ENCODE data around the gene STK39.

STK39 gene

DNA sequence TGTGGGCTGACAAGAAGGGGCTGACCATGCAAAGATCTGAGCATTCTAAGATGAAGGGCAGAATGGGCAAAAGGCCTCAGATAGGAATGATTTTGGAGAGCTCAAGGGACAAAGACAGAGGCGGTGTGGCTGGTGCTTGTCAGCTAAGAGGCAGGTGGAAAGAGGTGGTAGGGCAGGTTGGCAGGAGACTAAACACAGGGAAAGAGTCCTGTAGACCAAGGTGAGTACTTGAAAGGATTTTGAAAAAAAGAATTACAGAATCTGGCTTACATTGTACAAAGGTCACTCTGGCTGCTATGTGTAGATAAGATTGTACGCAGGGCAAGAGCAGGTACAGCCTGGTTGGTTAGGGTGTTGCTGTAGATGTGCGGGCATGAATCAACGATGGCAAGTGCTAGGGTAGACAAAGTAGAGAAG, 50.6 kb downstream of the STK39 start:
- in situ Hi-C loops (cut with MboI; ENCODE audit: low pct_unique_long_range_greater_than_20kb, low sequenced_read_pairs, unreplicated experiment) = no loop called here
- no peak for DNase-seq (ENCODE audit: low spot score)
- TF ChIP-seq, protein P1, sequence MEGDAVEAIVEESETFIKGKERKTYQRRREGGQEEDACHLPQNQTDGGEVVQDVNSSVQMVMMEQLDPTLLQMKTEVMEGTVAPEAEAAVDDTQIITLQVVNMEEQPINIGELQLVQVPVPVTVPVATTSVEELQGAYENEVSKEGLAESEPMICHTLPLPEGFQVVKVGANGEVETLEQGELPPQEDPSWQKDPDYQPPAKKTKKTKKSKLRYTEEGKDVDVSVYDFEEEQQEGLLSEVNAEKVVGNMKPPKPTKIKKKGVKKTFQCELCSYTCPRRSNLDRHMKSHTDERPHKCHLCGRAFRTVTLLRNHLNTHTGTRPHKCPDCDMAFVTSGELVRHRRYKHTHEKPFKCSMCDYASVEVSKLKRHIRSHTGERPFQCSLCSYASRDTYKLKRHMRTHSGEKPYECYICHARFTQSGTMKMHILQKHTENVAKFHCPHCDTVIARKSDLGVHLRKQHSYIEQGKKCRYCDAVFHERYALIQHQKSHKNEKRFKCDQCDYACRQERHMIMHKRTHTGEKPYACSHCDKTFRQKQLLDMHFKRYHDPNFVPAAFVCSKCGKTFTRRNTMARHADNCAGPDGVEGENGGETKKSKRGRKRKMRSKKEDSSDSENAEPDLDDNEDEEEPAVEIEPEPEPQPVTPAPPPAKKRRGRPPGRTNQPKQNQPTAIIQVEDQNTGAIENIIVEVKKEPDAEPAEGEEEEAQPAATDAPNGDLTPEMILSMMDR (IDR thresholded peaks at IDR 0.05; ENCODE audit: extremely low read depth, insufficient read depth, missing control alignments) = no peak

DNA sequence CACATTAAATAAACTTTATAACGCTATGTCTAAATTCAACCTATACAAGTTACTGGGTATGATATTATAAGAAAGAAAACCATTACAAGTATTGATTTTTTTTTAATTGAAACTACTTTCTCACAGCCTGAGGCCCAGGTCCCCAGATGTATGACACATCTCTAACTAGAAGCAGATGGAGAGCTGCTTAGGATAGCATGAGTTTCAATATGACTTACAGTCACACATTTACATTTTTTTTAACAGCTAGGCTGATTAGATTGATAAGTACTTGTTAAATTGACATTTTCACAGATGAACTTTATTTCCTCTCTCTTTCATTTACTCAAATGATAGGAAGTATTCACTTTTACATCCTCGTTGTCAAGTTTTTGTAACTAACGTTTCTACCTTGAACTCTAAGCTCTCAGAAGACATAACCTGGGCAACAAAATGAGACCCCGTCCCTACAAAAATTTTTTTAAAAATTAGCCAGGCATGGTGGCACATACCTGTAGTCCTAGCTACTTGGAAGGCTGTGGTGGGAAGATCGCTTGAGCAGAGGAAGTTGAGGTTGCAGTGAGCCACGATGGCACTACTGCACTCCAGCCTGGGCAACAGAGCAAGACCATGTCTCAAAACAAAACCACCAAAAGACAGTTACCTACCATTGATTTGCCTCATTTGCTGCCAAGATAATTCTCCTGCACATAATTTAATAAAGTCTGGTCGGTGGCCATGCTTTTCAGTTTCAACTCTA, 52.4 kb downstream of the STK39 start:
- TF ChIP-seq, protein P1 (IDR thresholded peaks at IDR 0.05; ENCODE audit: extremely low read depth, insufficient read depth, missing control alignments) = no peak
- in situ Hi-C loops (cut with MboI; ENCODE audit: low pct_unique_long_range_greater_than_20kb, low sequenced_read_pairs, unreplicated experiment) = no loop called here
- DNase-seq (ENCODE audit: low spot score) = peak; percentile 65

- no peak for DNase-seq (ENCODE audit: low spot score)
- TF ChIP-seq, protein P1 (IDR thresholded peaks at IDR 0.05; ENCODE audit: extremely low read depth, insufficient read depth, missing control alignments) = no peak
- in situ Hi-C loops (cut with MboI; ENCODE audit: low pct_unique_long_range_greater_than_20kb, low sequenced_read_pairs, unreplicated experiment) = no loop called here
Observed at GRCh38 chr2:168192839-168193616, 54.4 kb downstream of the STK39 start.

DNA sequence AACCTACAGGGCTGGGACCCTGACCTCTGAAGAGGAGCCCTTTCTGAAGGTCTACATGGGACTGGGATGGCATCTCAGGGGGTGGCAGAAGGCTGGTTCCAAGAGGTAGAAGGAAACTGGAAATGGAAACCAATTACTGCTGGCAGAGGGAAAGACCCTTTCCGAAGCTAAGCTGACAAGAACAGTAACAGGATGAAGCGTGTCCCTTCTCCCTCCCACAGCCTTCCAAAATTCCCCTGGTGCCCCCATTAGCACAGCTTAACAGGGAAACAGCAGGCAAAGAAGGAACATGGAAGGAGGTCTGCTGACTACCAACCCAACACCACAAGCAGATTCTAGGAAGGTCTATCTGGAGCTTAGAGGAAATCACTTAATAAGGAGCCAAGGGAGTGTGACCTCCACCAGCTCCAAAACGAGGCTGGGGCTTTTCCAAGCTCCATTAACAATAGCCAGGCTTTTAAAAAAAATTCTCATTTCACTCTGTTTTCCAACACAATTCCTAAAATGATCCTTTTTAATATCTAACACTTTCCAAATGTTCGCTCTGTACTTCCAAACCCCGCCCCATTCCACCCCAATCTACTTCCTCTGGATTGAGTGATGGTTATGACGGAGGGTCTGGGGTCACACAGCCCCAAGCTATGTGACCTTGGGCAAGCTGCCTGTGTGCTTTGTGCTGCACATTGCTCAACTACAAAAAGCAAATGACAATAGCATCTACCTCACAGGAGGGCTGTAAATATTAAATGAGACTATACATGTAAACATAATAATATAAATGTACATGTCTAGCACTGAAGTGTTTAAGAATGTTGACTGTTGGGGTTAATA, 55.2 kb downstream of the STK39 start:
- in situ Hi-C loops (cut with MboI; ENCODE audit: low pct_unique_long_range_greater_than_20kb, low sequenced_read_pairs, unreplicated experiment) = no loop called here
- TF ChIP-seq, protein P1 (IDR thresholded peaks at IDR 0.05; ENCODE audit: extremely low read depth, insufficient read depth, missing control alignments) = no peak

DNA sequence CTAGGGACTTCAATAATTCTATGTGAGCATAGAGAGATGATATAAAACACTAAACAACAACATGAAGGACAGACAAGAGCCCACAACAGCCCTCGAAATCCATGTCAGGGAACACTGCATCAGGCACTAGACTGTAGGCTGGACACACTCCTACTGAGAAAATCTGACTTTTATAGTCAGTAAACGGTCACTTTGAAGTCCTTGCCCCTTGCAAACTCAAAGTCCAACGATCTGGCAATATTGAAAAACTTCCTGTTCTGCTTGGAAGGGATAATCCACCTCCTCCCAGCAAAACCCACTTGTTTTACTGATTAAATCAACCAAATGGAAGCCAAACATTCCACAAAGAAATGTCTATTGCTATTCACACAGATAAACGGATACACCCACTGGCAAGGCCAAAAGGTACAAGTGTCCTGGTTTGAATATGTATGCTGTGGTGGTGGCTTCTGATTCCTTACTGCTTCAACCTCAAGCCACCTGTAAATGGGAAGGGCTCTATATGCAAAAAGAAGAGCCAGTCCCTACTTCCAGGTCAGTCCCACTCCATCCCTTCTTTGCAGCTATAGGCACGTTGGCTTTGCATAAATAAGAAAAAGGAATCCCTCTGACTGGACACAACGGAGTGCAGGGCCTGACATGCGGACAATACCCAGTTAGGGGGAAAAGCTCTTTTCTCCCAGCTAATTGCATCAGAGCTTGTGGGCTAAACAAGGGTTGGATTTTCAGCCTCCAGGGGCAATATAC, 56.6 kb downstream of the STK39 start:
- in situ Hi-C loops (cut with MboI; ENCODE audit: low pct_unique_long_range_greater_than_20kb, low sequenced_read_pairs, unreplicated experiment) = no loop called here
- DNase-seq (ENCODE audit: low spot score) = no peak
- TF ChIP-seq, protein P1 (IDR thresholded peaks at IDR 0.05; ENCODE audit: extremely low read depth, insufficient read depth, missing control alignments) = no peak

More for the DNA sequence above, 55.2 kb downstream of the STK39 start:
- DNase-seq (ENCODE audit: low spot score) = no peak
